ENCODE measurements around the gene TMEM184C. TPM values are rescaled to one million over a fixed set of nuclear protein-coding genes. Genes with fewer than 3 reads are reported as not detected.
A peak's percentile ranks its signal among the peaks of the same experiment; 100 is the strongest.

The TMEM184C gene
- total and polyA plus RNA-seq, 4 donors = 41.7 to 54.8 (median 48.6) TPM

DNA sequence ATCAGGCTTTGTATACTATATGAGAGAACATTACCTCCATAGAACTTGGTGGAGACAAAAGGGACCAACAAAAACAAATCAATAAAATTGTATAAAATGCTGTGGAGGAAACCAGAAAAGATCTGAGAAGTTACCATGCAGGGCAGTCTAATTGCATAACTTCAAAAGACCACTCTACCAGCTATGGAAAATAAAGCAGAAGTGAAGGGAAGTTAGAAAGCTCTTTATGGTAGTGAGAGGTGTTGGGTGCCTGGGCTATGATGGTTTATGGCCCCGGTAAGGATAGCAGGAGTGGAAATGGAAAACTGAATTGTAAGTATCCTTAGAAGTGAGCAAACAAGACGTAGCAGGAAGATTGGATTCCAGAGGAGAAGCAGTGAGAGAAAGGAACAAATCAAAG, 3.1 kb downstream of the TMEM184C start:
- Histone ChIP-seq H3K36me3 (ENCODE audit: control insufficient read depth, insufficient read depth, low read length) (peaks cover 4% of the 10 kb centered on the region), H3K4me3 (ENCODE audit: low read depth, low read length) (no peak overlapping the region), H3K9me3 (ENCODE audit: control insufficient read depth, insufficient read depth, low read length) (no peaks in the 10 kb centered on the region), H3K27me3 (ENCODE audit: control insufficient read depth, insufficient read depth, low read length) (no peaks in the 10 kb centered on the region), H3K27ac (ENCODE audit: low read depth, low read length) (no peak overlapping the region), H3K4me1 (ENCODE audit: control insufficient read depth, insufficient read depth, low read length) (peaks cover 9% of the 10 kb centered on the region)
- no peak for DNase-seq (ENCODE audit: low read depth in 4 of 6, low spot score in 6 of 6)
- WGBS (ENCODE audit: insufficient coverage) = 84% methylated on average over 2 of the region's 2 CpGs

DNA sequence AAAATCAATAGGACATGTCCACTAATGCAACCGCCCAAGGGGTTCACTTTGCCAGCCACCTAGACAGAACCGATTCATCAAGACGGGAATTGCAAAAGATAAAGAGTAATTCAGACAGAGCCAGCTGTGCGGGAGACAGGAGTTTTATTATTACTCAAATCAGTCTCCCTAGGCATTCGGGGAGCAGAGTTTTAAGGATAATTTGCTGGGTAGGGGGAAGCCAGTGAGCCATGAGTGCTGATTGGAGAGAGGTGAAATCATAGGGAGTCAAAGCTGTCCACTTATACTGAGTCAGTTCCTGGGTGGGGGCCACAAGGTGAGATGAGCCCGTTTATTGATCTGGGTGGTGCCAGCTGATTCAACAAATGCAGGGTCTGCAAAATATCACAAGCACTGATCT, 8.5 kb downstream of the TMEM184C start:
- peaks cover 15% of the 10 kb centered on the region for H3K36me3 ChIP-seq (ENCODE audit: control insufficient read depth, insufficient read depth, low read length)
- no peaks in the 10 kb centered on the region for H3K27me3 ChIP-seq (ENCODE audit: control insufficient read depth, insufficient read depth, low read length)
- no CpG with 5 or more reads among the region's 6 CpGs for WGBS (ENCODE audit: insufficient coverage)

DNA sequence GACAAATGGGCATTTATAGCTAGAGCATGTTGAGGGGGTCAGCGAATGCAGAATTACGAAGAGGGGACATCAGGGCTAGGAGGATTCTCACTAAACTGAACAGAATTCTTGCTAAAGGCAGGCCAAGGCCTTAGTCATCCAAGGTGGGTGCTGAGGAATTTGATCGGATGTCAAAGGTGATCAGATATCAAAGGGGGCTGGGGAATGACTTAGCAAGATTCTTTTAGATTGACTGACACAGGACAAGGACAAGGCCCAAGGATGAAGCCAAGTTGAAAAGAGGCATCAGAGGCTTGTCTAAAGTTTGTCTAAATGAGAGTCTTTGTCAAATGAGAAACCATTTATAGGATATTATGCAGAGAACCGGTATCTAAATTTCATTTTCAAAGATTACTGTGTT, 9.7 kb downstream of the TMEM184C start:
- no peak overlapping the region for H3K4me3 ChIP-seq (ENCODE audit: low read depth, low read length)
- H3K9me3 ChIP-seq (ENCODE audit: control insufficient read depth, insufficient read depth, low read length) = no peaks in the 10 kb centered on the region
- H3K27me3 ChIP-seq (ENCODE audit: control insufficient read depth, insufficient read depth, low read length) = no peaks in the 10 kb centered on the region
- H3K36me3 ChIP-seq (ENCODE audit: control insufficient read depth, insufficient read depth, low read length) = peaks cover 17% of the 10 kb centered on the region
- H3K27ac ChIP-seq (ENCODE audit: low read depth, low read length) = no peak overlapping the region
- H3K4me1 ChIP-seq (ENCODE audit: control insufficient read depth, insufficient read depth, low read length) = peaks cover 2% of the 10 kb centered on the region
- DNase-seq (ENCODE audit: low read depth in 4 of 6, low spot score in 6 of 6) = no peak
- WGBS (ENCODE audit: insufficient coverage) = 100% methylated on average over 3 of the region's 4 CpGs

More for the DNA sequence above, 8.5 kb downstream of the TMEM184C start:
- Histone ChIP-seq H3K4me3 (ENCODE audit: low read depth, low read length) (no peak overlapping the region), H3K27ac (ENCODE audit: low read depth, low read length) (no peak overlapping the region), H3K4me1 (ENCODE audit: control insufficient read depth, insufficient read depth, low read length) (peaks cover 4% of the 10 kb centered on the region), H3K9me3 (ENCODE audit: control insufficient read depth, insufficient read depth, low read length) (no peaks in the 10 kb centered on the region)
- DNase-seq (ENCODE audit: low read depth in 4 of 6, low spot score in 6 of 6) = peak in 1 of 6 donors; percentile 10

DNA sequence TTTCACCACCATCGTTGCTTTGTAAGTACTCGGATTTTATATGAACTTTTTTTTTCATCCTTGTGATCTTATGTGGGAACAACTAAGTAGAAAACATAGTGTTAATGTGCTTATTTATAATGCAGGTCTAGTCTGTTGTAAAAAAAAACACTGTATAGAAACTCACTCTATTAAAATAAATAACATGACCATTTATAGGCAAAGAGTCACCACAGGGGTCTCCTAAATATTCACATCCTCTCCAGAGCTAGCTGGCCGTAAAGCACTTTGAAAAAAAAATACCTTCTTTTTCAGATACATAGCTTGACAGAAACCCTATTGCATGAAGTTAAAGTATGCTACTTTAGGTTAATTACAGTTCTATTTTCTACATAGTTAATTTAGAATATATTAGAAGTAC, 11.2 kb downstream of the TMEM184C start:
- Histone ChIP-seq H3K4me3 (ENCODE audit: low read depth, low read length) (no peak overlapping the region), H3K27me3 (ENCODE audit: control insufficient read depth, insufficient read depth, low read length) (no peaks in the 10 kb centered on the region), H3K4me1 (ENCODE audit: control insufficient read depth, insufficient read depth, low read length) (no peaks in the 10 kb centered on the region), H3K9me3 (ENCODE audit: control insufficient read depth, insufficient read depth, low read length) (no peaks in the 10 kb centered on the region), H3K27ac (ENCODE audit: low read depth, low read length) (no peak overlapping the region), H3K36me3 (ENCODE audit: control insufficient read depth, insufficient read depth, low read length) (peaks cover 15% of the 10 kb centered on the region)
- no peak for DNase-seq (ENCODE audit: low read depth in 4 of 6, low spot score in 6 of 6)
- WGBS (ENCODE audit: insufficient coverage) = no CpG with 5 or more reads among the region's 3 CpGs

DNA sequence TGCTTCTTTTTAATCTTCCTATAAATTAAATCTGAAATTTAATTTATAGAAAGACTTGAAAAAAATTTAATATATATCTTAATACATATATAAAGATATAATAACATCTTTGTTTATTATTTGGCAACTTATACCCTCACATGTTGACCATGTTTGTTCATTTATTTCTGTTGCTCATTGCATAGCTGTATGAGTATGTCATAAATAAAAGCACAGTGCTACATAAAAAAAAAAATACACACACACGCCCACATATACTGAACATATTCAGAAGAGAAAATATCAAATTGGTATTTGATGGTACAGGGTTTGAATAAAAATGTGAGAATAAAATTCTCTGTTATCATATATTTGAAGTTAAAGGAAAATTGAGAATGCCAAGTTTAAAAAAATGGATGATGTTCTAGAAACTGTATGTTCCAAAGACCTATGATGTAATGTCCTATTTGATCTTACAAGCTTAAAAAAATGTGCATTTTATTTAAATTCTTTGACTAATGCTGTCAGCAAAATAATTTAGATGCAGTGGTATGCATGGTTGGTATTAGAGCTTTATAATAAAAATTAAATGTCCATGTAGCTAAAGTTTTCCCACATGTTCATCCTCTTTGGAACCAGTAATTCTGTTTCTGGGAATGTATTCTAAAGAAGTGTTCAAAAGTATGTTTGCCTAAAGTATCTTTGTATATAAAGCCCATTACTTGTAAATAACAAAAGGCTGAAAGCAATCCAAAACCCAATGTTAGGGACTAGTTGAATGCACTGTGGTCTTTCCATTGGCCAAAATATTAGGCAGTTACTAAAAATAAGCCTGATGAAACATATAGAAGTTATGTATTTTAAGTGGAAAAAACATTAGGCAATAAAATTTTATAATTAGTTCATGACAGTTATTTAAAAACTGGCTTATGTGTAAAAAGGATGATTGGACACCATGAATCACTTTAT, 12.9 kb downstream of the TMEM184C start:
- Histone ChIP-seq H3K36me3 (ENCODE audit: control insufficient read depth, insufficient read depth, low read length) (peaks cover 20% of the 10 kb centered on the region), H3K27ac (ENCODE audit: low read depth, low read length) (no peak overlapping the region), H3K4me1 (ENCODE audit: control insufficient read depth, insufficient read depth, low read length) (no peaks in the 10 kb centered on the region), H3K27me3 (ENCODE audit: control insufficient read depth, insufficient read depth, low read length) (no peaks in the 10 kb centered on the region), H3K4me3 (ENCODE audit: low read depth, low read length) (no peak overlapping the region), H3K9me3 (ENCODE audit: control insufficient read depth, insufficient read depth, low read length) (no peaks in the 10 kb centered on the region)
- WGBS (ENCODE audit: insufficient coverage) = no CpG with 5 or more reads among the region's 1 CpG
- no peak for DNase-seq (ENCODE audit: low read depth in 4 of 6, low spot score in 6 of 6)

DNA sequence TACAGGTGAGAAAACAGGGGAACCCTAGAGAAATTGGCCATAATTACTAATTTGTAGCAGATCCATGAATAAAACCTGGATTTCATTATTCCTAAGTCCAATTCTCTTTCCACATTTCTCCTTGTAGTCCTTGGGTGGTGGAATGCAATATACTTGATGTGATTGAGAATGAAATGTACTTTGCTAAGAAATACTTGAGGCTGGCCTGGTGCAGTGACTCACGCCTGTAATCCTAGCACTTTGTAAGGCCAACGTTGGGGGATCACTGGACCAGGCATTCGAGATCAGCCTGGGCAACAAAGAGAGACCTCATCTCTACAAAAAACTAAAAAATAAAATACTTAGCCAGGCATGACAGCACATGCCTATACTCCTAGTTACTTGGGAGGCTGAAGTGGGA, 15.9 kb downstream of the TMEM184C start:
- no peaks in the 10 kb centered on the region for H3K4me1 ChIP-seq (ENCODE audit: control insufficient read depth, insufficient read depth, low read length)
- DNase-seq (ENCODE audit: low read depth in 4 of 6, low spot score in 6 of 6) = no peak
- H3K27me3 ChIP-seq (ENCODE audit: control insufficient read depth, insufficient read depth, low read length) = no peaks in the 10 kb centered on the region
- H3K9me3 ChIP-seq (ENCODE audit: control insufficient read depth, insufficient read depth, low read length) = peaks cover 3% of the 10 kb centered on the region
- H3K4me3 ChIP-seq (ENCODE audit: low read depth, low read length) = no peak overlapping the region
- no peak overlapping the region for H3K27ac ChIP-seq (ENCODE audit: low read depth, low read length)
- 100% methylated on average over 1 of the region's 3 CpGs for WGBS (ENCODE audit: insufficient coverage)
- H3K36me3 ChIP-seq (ENCODE audit: control insufficient read depth, insufficient read depth, low read length) = peaks cover 9% of the 10 kb centered on the region

DNA sequence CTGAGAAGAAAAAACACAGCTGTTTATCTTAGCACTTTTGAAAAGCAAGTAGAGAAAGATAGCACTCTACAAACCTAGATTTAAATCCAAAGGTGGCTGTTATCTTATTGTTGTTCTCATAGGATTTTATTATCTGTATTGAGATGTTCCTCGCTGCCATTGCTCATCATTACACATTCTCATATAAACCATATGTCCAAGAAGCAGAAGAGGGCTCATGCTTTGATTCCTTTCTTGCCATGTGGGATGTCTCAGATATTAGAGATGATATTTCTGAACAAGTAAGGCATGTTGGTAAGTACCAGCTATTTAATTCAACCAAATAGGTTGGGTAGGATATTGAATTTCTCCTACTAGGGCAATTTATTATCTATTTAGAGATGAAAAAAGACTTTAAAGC, 16.4 kb downstream of the TMEM184C start:
- no peaks in the 10 kb centered on the region for H3K27me3 ChIP-seq (ENCODE audit: control insufficient read depth, insufficient read depth, low read length)
- WGBS (ENCODE audit: insufficient coverage) = no CpG with 5 or more reads among the region's 1 CpG
- no peak overlapping the region for H3K27ac ChIP-seq (ENCODE audit: low read depth, low read length)
- no peak for DNase-seq (ENCODE audit: low read depth in 4 of 6, low spot score in 6 of 6)
- no peaks in the 10 kb centered on the region for H3K4me1 ChIP-seq (ENCODE audit: control insufficient read depth, insufficient read depth, low read length)
- H3K9me3 ChIP-seq (ENCODE audit: control insufficient read depth, insufficient read depth, low read length) = peaks cover 3% of the 10 kb centered on the region
- no peak overlapping the region for H3K4me3 ChIP-seq (ENCODE audit: low read depth, low read length)
- H3K36me3 ChIP-seq (ENCODE audit: control insufficient read depth, insufficient read depth, low read length) = peaks cover 9% of the 10 kb centered on the region

DNA sequence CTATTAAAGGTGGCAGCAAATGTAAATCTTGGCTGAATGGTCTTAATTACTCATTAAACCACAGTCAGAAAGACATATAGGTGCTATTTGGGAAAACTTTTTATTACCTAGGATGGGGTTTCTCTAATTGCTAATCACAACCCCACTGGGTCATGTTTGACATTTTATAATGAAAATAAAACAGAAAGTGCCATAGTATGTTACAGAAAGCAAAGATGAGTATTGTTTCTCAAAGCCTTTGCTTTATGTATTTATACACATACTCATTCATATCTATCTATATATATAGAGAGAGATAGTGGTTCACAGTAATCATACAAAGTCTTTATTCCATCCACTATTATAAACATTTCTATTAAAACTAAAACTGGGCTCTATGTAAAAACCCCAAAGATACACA, 18.2 kb downstream of the TMEM184C start:
- H3K9me3 ChIP-seq (ENCODE audit: control insufficient read depth, insufficient read depth, low read length) = peaks cover 3% of the 10 kb centered on the region
- peaks cover 9% of the 10 kb centered on the region for H3K36me3 ChIP-seq (ENCODE audit: control insufficient read depth, insufficient read depth, low read length)

DNA sequence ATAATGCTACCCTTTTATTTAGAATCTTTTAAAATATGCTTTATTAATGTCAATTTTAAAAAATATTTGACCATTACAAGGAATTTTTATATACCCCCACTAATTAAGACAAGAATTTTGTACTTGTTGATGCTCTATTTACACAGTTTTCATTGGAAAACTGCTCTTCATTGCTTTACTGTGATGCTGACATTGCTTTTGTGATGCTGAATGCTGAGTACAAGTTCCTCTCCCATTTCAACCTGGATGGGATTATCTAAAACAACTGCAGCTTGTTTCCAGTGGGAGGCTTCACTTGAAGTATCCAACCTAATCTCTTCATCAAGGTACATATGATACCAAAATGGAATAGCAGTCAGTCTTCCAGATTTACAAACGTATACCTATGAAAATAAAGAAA, 21.2 kb downstream of the TMEM184C start:
- peaks cover 3% of the 10 kb centered on the region for H3K9me3 ChIP-seq (ENCODE audit: control insufficient read depth, insufficient read depth, low read length)
- no peak overlapping the region for H3K27ac ChIP-seq (ENCODE audit: low read depth, low read length)
- no peaks in the 10 kb centered on the region for H3K27me3 ChIP-seq (ENCODE audit: control insufficient read depth, insufficient read depth, low read length)
- no peak overlapping the region for H3K4me3 ChIP-seq (ENCODE audit: low read depth, low read length)
- no peaks in the 10 kb centered on the region for H3K4me1 ChIP-seq (ENCODE audit: control insufficient read depth, insufficient read depth, low read length)
- WGBS (ENCODE audit: insufficient coverage) = no CpG with 5 or more reads among the region's 1 CpG
- DNase-seq (ENCODE audit: low read depth in 4 of 6, low spot score in 6 of 6) = no peak
- H3K36me3 ChIP-seq (ENCODE audit: control insufficient read depth, insufficient read depth, low read length) = peaks cover 13% of the 10 kb centered on the region

More for the DNA sequence above, 18.2 kb downstream of the TMEM184C start:
- no peaks in the 10 kb centered on the region for H3K4me1 ChIP-seq (ENCODE audit: control insufficient read depth, insufficient read depth, low read length)
- H3K27ac ChIP-seq (ENCODE audit: low read depth, low read length) = no peak overlapping the region
- no peak overlapping the region for H3K4me3 ChIP-seq (ENCODE audit: low read depth, low read length)
- no peaks in the 10 kb centered on the region for H3K27me3 ChIP-seq (ENCODE audit: control insufficient read depth, insufficient read depth, low read length)
- DNase-seq (ENCODE audit: low read depth in 4 of 6, low spot score in 6 of 6) = no peak

DNA sequence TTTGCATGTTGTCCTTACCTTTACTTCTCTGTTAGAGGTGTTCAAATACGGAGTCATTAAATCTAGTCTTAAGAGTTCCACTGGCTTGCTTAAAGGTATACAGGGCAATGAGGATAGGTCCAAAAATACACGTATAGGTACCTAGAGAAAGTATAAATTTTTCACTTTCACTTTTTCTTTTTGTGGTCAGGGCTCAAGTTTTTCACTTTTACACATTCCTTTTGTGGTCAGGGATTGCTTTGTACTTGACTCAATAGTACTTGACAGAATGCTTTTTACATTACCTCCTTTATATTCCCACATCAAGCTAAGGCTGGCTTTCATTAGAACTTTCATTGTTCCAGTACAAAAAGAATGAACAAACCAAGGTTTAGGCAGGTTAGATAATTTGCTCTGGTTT, 21.7 kb downstream of the TMEM184C start:
- WGBS (ENCODE audit: insufficient coverage) = no CpG with 5 or more reads among the region's 2 CpGs
- H3K4me1 ChIP-seq (ENCODE audit: control insufficient read depth, insufficient read depth, low read length) = no peaks in the 10 kb centered on the region
- H3K27ac ChIP-seq (ENCODE audit: low read depth, low read length) = no peak overlapping the region
- H3K27me3 ChIP-seq (ENCODE audit: control insufficient read depth, insufficient read depth, low read length) = no peaks in the 10 kb centered on the region
- DNase-seq (ENCODE audit: low read depth in 4 of 6, low spot score in 6 of 6) = no peak
- peaks cover 13% of the 10 kb centered on the region for H3K36me3 ChIP-seq (ENCODE audit: control insufficient read depth, insufficient read depth, low read length)
- H3K4me3 ChIP-seq (ENCODE audit: low read depth, low read length) = no peak overlapping the region
- peaks cover 3% of the 10 kb centered on the region for H3K9me3 ChIP-seq (ENCODE audit: control insufficient read depth, insufficient read depth, low read length)

Measured in spinal cord (tissue), 10 donors.